ENCODE results near the gene COL6A5. TPM values are rescaled to one million over a fixed set of nuclear protein-coding genes. Genes with fewer than 3 reads are reported as not detected.

The COL6A5 gene, protein sequence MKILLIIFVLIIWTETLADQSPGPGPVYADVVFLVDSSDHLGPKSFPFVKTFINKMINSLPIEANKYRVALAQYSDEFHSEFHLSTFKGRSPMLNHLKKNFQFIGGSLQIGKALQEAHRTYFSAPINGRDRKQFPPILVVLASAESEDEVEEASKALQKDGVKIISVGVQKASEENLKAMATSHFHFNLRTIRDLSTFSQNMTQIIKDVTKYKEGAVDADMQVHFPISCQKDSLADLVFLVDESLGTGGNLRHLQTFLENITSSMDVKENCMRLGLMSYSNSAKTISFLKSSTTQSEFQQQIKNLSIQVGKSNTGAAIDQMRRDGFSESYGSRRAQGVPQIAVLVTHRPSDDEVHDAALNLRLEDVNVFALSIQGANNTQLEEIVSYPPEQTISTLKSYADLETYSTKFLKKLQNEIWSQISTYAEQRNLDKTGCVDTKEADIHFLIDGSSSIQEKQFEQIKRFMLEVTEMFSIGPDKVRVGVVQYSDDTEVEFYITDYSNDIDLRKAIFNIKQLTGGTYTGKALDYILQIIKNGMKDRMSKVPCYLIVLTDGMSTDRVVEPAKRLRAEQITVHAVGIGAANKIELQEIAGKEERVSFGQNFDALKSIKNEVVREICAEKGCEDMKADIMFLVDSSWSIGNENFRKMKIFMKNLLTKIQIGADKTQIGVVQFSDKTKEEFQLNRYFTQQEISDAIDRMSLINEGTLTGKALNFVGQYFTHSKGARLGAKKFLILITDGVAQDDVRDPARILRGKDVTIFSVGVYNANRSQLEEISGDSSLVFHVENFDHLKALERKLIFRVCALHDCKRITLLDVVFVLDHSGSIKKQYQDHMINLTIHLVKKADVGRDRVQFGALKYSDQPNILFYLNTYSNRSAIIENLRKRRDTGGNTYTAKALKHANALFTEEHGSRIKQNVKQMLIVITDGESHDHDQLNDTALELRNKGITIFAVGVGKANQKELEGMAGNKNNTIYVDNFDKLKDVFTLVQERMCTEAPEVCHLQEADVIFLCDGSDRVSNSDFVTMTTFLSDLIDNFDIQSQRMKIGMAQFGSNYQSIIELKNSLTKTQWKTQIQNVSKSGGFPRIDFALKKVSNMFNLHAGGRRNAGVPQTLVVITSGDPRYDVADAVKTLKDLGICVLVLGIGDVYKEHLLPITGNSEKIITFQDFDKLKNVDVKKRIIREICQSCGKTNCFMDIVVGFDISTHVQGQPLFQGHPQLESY (N-terminal part only)
- total RNA-seq (2014; rRNA removed; shearing (Covaris generic); ENCODE audit: low replicate concordance) = not detected in 2 replicates

GRCh38 chr3:130345487-130346079 lies at the start of gene COL6A5:
TSS of gene COL6A5 (plus strand) at chr3:130345672. CDS start at chr3:130373639, 27,967 bp downstream.
- Histone ChIP-seq H3K9ac (ENCODE audit: low read length) (no peak within 1 kb of the TSS), H3K4me2 (ENCODE audit: low read depth, low read length, poor library complexity, severe bottlenecking) (no peak within 1 kb of the TSS), H4K20me1 (ENCODE audit: insufficient read depth, low read depth, low read length) (no peaks in the 10 kb centered on the region), H3K36me3 (ENCODE audit: insufficient read depth, low read length) (no peaks in the 10 kb centered on the region), H3K4me1 (ENCODE audit: low read length) (no peaks in the 10 kb centered on the region), H3K4me3 (ENCODE audit: low read length) (no peak within 1 kb of the TSS), H3K9me3 (ENCODE audit: low read length) (no peaks in the 10 kb centered on the region), H3K9me2 (replicated peaks; ENCODE audit: insufficient read depth, low read length) (no peaks in the 10 kb centered on the region), H3K27me3 (ENCODE audit: low read length) (no peaks in the 10 kb centered on the region), H2AFZ (ENCODE audit: low read length) (no peak within 1 kb of the TSS), H3K79me2 (ENCODE audit: low read length) (no peaks in the 10 kb centered on the region), H3K27ac (ENCODE audit: low read length) (no peak within 1 kb of the TSS)
- DNase-seq = no peak

DNA sequence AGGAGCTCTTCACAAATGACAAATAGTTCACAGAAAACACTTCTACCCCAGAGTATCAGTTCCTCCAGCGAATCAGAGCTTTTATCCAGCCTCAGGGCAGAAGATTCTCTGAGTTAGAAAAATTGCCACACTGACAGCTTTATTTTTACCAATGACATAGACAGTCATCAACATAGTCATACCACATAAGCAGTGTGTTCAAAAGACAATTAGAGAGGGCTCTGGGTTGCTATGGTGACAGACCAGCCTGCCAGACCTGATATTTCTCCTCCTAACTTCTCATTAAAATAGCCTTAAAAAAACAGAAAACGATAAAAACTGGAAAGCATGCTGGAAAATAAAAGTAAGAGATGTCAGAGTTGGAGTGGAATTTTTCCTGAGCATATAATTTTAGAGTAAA lies 45.9 kb upstream of the COL6A5 start:
- Histone ChIP-seq H3K36me3 (ENCODE audit: insufficient read depth, low read length) (no peaks in the 10 kb centered on the region), H2AFZ (ENCODE audit: low read length) (no peak overlapping the region), H3K27me3 (ENCODE audit: low read length) (no peaks in the 10 kb centered on the region)

GRCh38 chr3:130300888-130301287 lies 44.6 kb upstream of the COL6A5 start:
- DNase-seq = no peak
- no peak overlapping the region for H3K27ac ChIP-seq (ENCODE audit: low read length)
- H4K20me1 ChIP-seq (ENCODE audit: insufficient read depth, low read depth, low read length) = no peaks in the 10 kb centered on the region
- no peaks in the 10 kb centered on the region for H3K36me3 ChIP-seq (ENCODE audit: insufficient read depth, low read length)
- H3K79me2 ChIP-seq (ENCODE audit: low read length) = no peaks in the 10 kb centered on the region
- H3K4me3 ChIP-seq (ENCODE audit: low read length) = no peak overlapping the region
- no peaks in the 10 kb centered on the region for H3K4me1 ChIP-seq (ENCODE audit: low read length)
- H3K9ac ChIP-seq (ENCODE audit: low read length) = no peak overlapping the region
- no peaks in the 10 kb centered on the region for H3K9me3 ChIP-seq (ENCODE audit: low read length)
- H2AFZ ChIP-seq (ENCODE audit: low read length) = no peak overlapping the region
- no peaks in the 10 kb centered on the region for H3K27me3 ChIP-seq (ENCODE audit: low read length)
- no peak overlapping the region for H3K4me2 ChIP-seq (ENCODE audit: low read depth, low read length, poor library complexity, severe bottlenecking)
- no peaks in the 10 kb centered on the region for H3K9me2 ChIP-seq (replicated peaks; ENCODE audit: insufficient read depth, low read length)

More for the DNA sequence above, 45.9 kb upstream of the COL6A5 start:
- no peak for DNase-seq
- H3K9me3 ChIP-seq (ENCODE audit: low read length) = no peaks in the 10 kb centered on the region
- no peak overlapping the region for H3K9ac ChIP-seq (ENCODE audit: low read length)
- H3K4me2 ChIP-seq (ENCODE audit: low read depth, low read length, poor library complexity, severe bottlenecking) = no peak overlapping the region
- H3K4me3 ChIP-seq (ENCODE audit: low read length) = no peak overlapping the region
- H3K27ac ChIP-seq (ENCODE audit: low read length) = no peak overlapping the region
- no peaks in the 10 kb centered on the region for H3K9me2 ChIP-seq (replicated peaks; ENCODE audit: insufficient read depth, low read length)
- no peaks in the 10 kb centered on the region for H4K20me1 ChIP-seq (ENCODE audit: insufficient read depth, low read depth, low read length)
- no peaks in the 10 kb centered on the region for H3K79me2 ChIP-seq (ENCODE audit: low read length)
- H3K4me1 ChIP-seq (ENCODE audit: low read length) = no peaks in the 10 kb centered on the region

- Histone ChIP-seq H3K27ac (ENCODE audit: low read length) (no peak overlapping the region), H3K4me3 (ENCODE audit: low read length) (no peak overlapping the region), H3K4me1 (ENCODE audit: low read length) (no peaks in the 10 kb centered on the region), H3K9me2 (replicated peaks; ENCODE audit: insufficient read depth, low read length) (no peaks in the 10 kb centered on the region), H3K9ac (ENCODE audit: low read length) (no peak overlapping the region), H3K4me2 (ENCODE audit: low read depth, low read length, poor library complexity, severe bottlenecking) (no peak overlapping the region), H2AFZ (ENCODE audit: low read length) (no peak overlapping the region), H3K36me3 (ENCODE audit: insufficient read depth, low read length) (no peaks in the 10 kb centered on the region), H3K9me3 (ENCODE audit: low read length) (no peaks in the 10 kb centered on the region), H3K27me3 (ENCODE audit: low read length) (no peaks in the 10 kb centered on the region), H3K79me2 (ENCODE audit: low read length) (no peaks in the 10 kb centered on the region), H4K20me1 (ENCODE audit: insufficient read depth, low read depth, low read length) (no peaks in the 10 kb centered on the region)
- no peak for DNase-seq
Measured at GRCh38 chr3:130310109-130310508, 35.4 kb upstream of the COL6A5 start.

GRCh38 chr3:130312374-130312773 lies 33.1 kb upstream of the COL6A5 start:
- H3K4me3 ChIP-seq (ENCODE audit: low read length) = no peak overlapping the region
- no peak overlapping the region for H3K4me2 ChIP-seq (ENCODE audit: low read depth, low read length, poor library complexity, severe bottlenecking)
- no peak overlapping the region for H3K9ac ChIP-seq (ENCODE audit: low read length)
- H4K20me1 ChIP-seq (ENCODE audit: insufficient read depth, low read depth, low read length) = no peaks in the 10 kb centered on the region
- no peaks in the 10 kb centered on the region for H3K36me3 ChIP-seq (ENCODE audit: insufficient read depth, low read length)
- H2AFZ ChIP-seq (ENCODE audit: low read length) = no peak overlapping the region
- DNase-seq = no peak
- H3K9me2 ChIP-seq (replicated peaks; ENCODE audit: insufficient read depth, low read length) = no peaks in the 10 kb centered on the region
- no peaks in the 10 kb centered on the region for H3K9me3 ChIP-seq (ENCODE audit: low read length)
- H3K27me3 ChIP-seq (ENCODE audit: low read length) = no peaks in the 10 kb centered on the region
- no peaks in the 10 kb centered on the region for H3K79me2 ChIP-seq (ENCODE audit: low read length)
- H3K27ac ChIP-seq (ENCODE audit: low read length) = no peak overlapping the region
- no peaks in the 10 kb centered on the region for H3K4me1 ChIP-seq (ENCODE audit: low read length)

DNA sequence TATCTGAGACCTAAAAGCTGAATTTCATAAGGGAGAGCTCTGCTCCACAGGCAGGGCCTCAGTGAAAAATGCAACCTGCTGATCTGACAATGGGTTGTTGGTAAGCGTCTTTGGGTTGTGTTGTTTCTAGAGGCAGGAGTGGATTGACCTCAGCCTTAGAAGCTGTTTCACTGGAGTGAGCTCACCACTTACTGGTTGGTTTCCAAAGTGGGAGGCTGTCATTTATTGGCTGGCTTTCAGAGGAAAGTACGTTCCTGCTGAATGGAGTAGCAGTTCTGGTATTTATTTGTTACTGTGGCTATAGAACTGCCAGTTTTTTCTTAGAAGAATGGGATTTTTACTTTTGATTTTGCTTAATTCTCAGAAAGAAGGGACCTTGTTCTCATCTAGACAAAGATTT lies 29.3 kb upstream of the COL6A5 start:
- Histone ChIP-seq H3K9me3 (ENCODE audit: low read length) (no peaks in the 10 kb centered on the region), H3K79me2 (ENCODE audit: low read length) (no peaks in the 10 kb centered on the region), H3K27ac (ENCODE audit: low read length) (no peak overlapping the region), H4K20me1 (ENCODE audit: insufficient read depth, low read depth, low read length) (no peaks in the 10 kb centered on the region), H3K36me3 (ENCODE audit: insufficient read depth, low read length) (no peaks in the 10 kb centered on the region), H3K9me2 (replicated peaks; ENCODE audit: insufficient read depth, low read length) (no peaks in the 10 kb centered on the region), H3K9ac (ENCODE audit: low read length) (no peak overlapping the region), H3K4me3 (ENCODE audit: low read length) (no peak overlapping the region), H3K4me2 (ENCODE audit: low read depth, low read length, poor library complexity, severe bottlenecking) (no peak overlapping the region), H2AFZ (ENCODE audit: low read length) (no peak overlapping the region), H3K27me3 (ENCODE audit: low read length) (no peaks in the 10 kb centered on the region), H3K4me1 (ENCODE audit: low read length) (no peaks in the 10 kb centered on the region)
- no peak for DNase-seq

DNA sequence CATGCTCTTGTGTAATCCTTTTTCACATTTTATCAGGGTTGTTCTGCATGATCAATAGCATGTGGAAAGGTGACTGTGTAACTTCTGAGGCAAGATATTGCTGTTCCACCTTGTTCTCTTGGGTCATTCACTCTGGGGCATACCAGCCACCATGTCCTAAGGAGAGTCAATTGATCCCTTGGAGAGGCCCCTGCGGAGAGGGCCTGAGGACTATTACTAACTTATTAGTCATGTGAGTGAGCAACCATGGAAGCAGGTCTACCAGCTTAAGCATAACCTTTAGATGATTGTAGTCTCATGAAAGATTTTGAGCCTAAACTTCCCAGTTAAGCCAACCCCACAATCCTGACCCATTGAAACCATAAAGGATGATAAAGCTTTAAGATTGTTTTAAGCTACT lies 22.0 kb upstream of the COL6A5 start:
- Histone ChIP-seq H3K36me3 (ENCODE audit: insufficient read depth, low read length) (no peaks in the 10 kb centered on the region), H3K27ac (ENCODE audit: low read length) (no peak overlapping the region), H3K4me2 (ENCODE audit: low read depth, low read length, poor library complexity, severe bottlenecking) (no peak overlapping the region), H3K79me2 (ENCODE audit: low read length) (no peaks in the 10 kb centered on the region), H3K4me1 (ENCODE audit: low read length) (no peaks in the 10 kb centered on the region), H3K4me3 (ENCODE audit: low read length) (no peak overlapping the region), H4K20me1 (ENCODE audit: insufficient read depth, low read depth, low read length) (no peaks in the 10 kb centered on the region), H3K9ac (ENCODE audit: low read length) (no peak overlapping the region), H2AFZ (ENCODE audit: low read length) (no peak overlapping the region), H3K9me2 (replicated peaks; ENCODE audit: insufficient read depth, low read length) (no peaks in the 10 kb centered on the region), H3K27me3 (ENCODE audit: low read length) (no peaks in the 10 kb centered on the region), H3K9me3 (ENCODE audit: low read length) (no peaks in the 10 kb centered on the region)
- DNase-seq = no peak
